Endothelial cell of umbilical vein (primary cell): ENCODE measurements around the gene TRIM34. TPM values are rescaled to one million over a fixed set of nuclear protein-coding genes. Genes with fewer than 3 reads are reported as not detected.
A peak's percentile ranks its signal among the peaks of the same experiment; 100 is the strongest.

Experiments
- BruUV-seq: library from RNA; stranded (reverse); fragments of 400-500 nt; replicated peaks from 2 replicates; lab custom pipeline; 2021; lab: Mats Ljungman, UMichigan
- CTCF ChIA-PET: fragments of 300-600, 350-600 bp; sonication (Branson Sonifier 250); formaldehyde crosslinking; loops from one replicate; lab custom pipeline; 2021; ENCODE audit warnings: antibody characterized with exemption, inconsistent platforms; lab: Charles Lee
- POLR2A ChIA-PET: fragments of 300-600, 350-600 bp; sonication (Branson Sonifier 250); formaldehyde crosslinking; loops from one replicate; lab custom pipeline; 2021; ENCODE audit warnings: antibody characterized with exemption, inconsistent platforms; lab: Charles Lee
- DNase-seq: peaks from one replicate; pipeline ENCODE4 v3.0.0-alpha.2; 2011; ENCODE audit warnings: low read depth, low spot score
- FAIRE-seq: peaks from 2 replicates; lab custom pipeline; 2011; peaks lifted over from hg19 to GRCh38; lab: Jason Lieb, UNC
- H2AFZ ChIP-seq: 2 replicates; pipeline ENCODE4 v1.6.0; 2012; ENCODE audit warnings: low read depth, low read length, control low read depth, inconsistent platforms
- H3K27ac ChIP-seq: 2 replicates; pipeline ENCODE4 v1.5.1; 2011; ENCODE audit warnings: low read depth, mild to moderate bottlenecking, control low read depth, low read length, moderate library complexity; ENCODE audit not compliant: insufficient read depth
- H3K27me3 ChIP-seq, 2 experiments: 2 replicates each; pipeline versions ENCODE4 v1.6.0 to v1.6.1; 2011; ENCODE audit warnings: low read length in 2 of 2, mixed read lengths in 1 of 2; ENCODE audit not compliant: control insufficient read depth in 2 of 2, insufficient read depth in 2 of 2
- H3K36me3 ChIP-seq, 2 experiments: 2 replicates in 1 of 2; 3 replicates in 1 of 2; pipeline ENCODE4 v1.5.1; 2011; ENCODE audit warnings: low read length in 2 of 2, mild to moderate bottlenecking in 1 of 2, moderate library complexity in 1 of 2; ENCODE audit not compliant: control insufficient read depth in 2 of 2, insufficient read depth in 2 of 2; ENCODE audit errors: extremely low read depth in 1 of 2
- H3K4me1 ChIP-seq: 3 replicates; pipeline ENCODE4 v1.5.1; 2011; ENCODE audit warnings: mild to moderate bottlenecking, low read length; ENCODE audit not compliant: control insufficient read depth, insufficient read depth; ENCODE audit errors: extremely low read depth
- H3K4me2 ChIP-seq: 2 replicates; pipeline ENCODE4 v1.6.1; 2011; ENCODE audit warnings: low read length, control low read depth, mixed read lengths; ENCODE audit not compliant: insufficient read depth
- H3K4me3 ChIP-seq, 3 experiments: fragments of 200-600 bp in 1 of 3; sonication (generic), shearing (Covaris generic) in 1 of 3; replicated peaks in 1 of 3; 2 replicates each; pipeline ENCODE4 v1.5.1; 2011 to 2016; ENCODE audit warnings: control low read depth in 3 of 3, low read length in 3 of 3, mild to moderate bottlenecking in 2 of 3, inconsistent platforms in 1 of 3, low read depth in 1 of 3, moderate library complexity in 1 of 3; ENCODE audit not compliant: insufficient read depth in 1 of 3
- H3K79me2 ChIP-seq: 2 replicates; pipeline ENCODE4 v1.6.0; 2012; ENCODE audit warnings: low read length, inconsistent platforms; ENCODE audit not compliant: control insufficient read depth, insufficient read depth
- H3K9ac ChIP-seq: replicated peaks from 2 replicates; pipeline ENCODE3; 2011; ENCODE audit warnings: low read length, control low read depth; ENCODE audit not compliant: insufficient read depth; ENCODE audit errors: extremely low read depth
- H3K9me1 ChIP-seq: replicated peaks from 3 replicates; pipeline ENCODE4 v1.6.0; 2011; ENCODE audit warnings: mild to moderate bottlenecking, low read length; ENCODE audit not compliant: control insufficient read depth, insufficient read depth; ENCODE audit errors: extremely low read depth
- H3K9me3 ChIP-seq: replicated peaks from 2 replicates; pipeline ENCODE4 v1.5.1; 2012; ENCODE audit warnings: low read length, inconsistent platforms; ENCODE audit not compliant: control insufficient read depth, insufficient read depth
- H4K20me1 ChIP-seq: replicated peaks from 2 replicates; pipeline ENCODE3; 2011; ENCODE audit warnings: mild to moderate bottlenecking, low read length; ENCODE audit not compliant: control insufficient read depth, insufficient read depth; ENCODE audit errors: extremely low read depth
- EZH2 ChIP-seq: IDR thresholded peaks from 2 replicates; pipeline ENCODE4 v1.6.1; 2012; ENCODE audit warnings: borderline replicate concordance, low read depth, mild to moderate bottlenecking, moderate library complexity, low read length, inconsistent platforms; ENCODE audit not compliant: severe bottlenecking
- FOS ChIP-seq: IDR thresholded peaks from 2 replicates; pipeline ENCODE4 v1.6.1; 2011; ENCODE audit warnings: mild to moderate bottlenecking, low read length, moderate library complexity, borderline replicate concordance; ENCODE audit not compliant: insufficient read depth
- GATA2 ChIP-seq: IDR thresholded peaks from 2 replicates; pipeline ENCODE4 v1.7.0; 2011; ENCODE audit warnings: low read depth, mild to moderate bottlenecking, moderate library complexity, mixed read lengths, low read length; ENCODE audit not compliant: insufficient read length, insufficient read depth
- JUN ChIP-seq: IDR thresholded peaks from 2 replicates; pipeline ENCODE4 v1.6.1; 2011; ENCODE audit warnings: borderline replicate concordance, low read depth; ENCODE audit not compliant: insufficient read length, insufficient read depth
- MYC ChIP-seq: IDR thresholded peaks from one replicate; pipeline ENCODE4 v1.6.1; 2011; ENCODE audit warnings: mild to moderate bottlenecking, low read depth, low read length
- POLR2A ChIP-seq: IDR thresholded peaks from 2 replicates; pipeline ENCODE4 v1.6.1; 2012; ENCODE audit warnings: low read depth, mild to moderate bottlenecking, control low read depth, low read length
- POLR2AphosphoS5 ChIP-seq: IDR thresholded peaks from 2 replicates; pipeline ENCODE4 v1.6.1; 2012; ENCODE audit warnings: low read depth, mild to moderate bottlenecking, control low read depth, low read length, moderate library complexity; ENCODE audit not compliant: insufficient read depth
- dilution Hi-C: fragments of 300-500 bp; cut with MboI; formaldehyde crosslinking; loops from one replicate; pipeline ENCODE4 v1.15.0; 2019; ENCODE audit warnings: low sequenced_read_pairs; ENCODE audit not compliant: extremely low pct_ligation_motif_present
- intact Hi-C: fragments of 100-400 bp; cut with micrococcal nuclease; formaldehyde crosslinking; loops from one replicate; pipeline ENCODE4 v1.10.0; 2022
- polyA plus RNA-seq, 4 experiments: library from polyadenylated mRNA; depleted of rRNA in 3 of 4; stranded (reverse) in 3 of 4; unstranded in 1 of 4; fragments of >200 nt; gene quantifications; 2 replicates each; pipeline versions ENCODE4 v1.2.1 to v1.2.3, GENCODE V29; 2011 to 2012; ENCODE audit warnings: missing spikeins in 1 of 4
- total RNA-seq: library from RNA; stranded (reverse); gene quantifications from 2 replicates; pipeline ENCODE4 v1.2.3, GENCODE V29; 2021
- TF ChIP-seq, protein P1 (sequence below), 2 donors: IDR thresholded peaks; 1 replicate in 1 of 2; 2 replicates in 1 of 2; pipeline ENCODE4 v1.5.1; 2011; ENCODE audit warnings: low read length in 2 of 2, mild to moderate bottlenecking in 2 of 2, moderate library complexity in 2 of 2, control low read depth in 1 of 2, inconsistent platforms in 1 of 2, low read depth in 1 of 2; ENCODE audit not compliant: insufficient read depth in 1 of 2; ENCODE audit errors: extremely low read depth in 1 of 2
- TF ChIP-seq, protein P2 (sequence below): IDR thresholded peaks from 2 replicates; pipeline ENCODE4 v1.6.1; 2011; ENCODE audit not compliant: insufficient read depth, insufficient read length

Gene TRIM34
- total and polyA plus RNA-seq, 2 donors (not counting 3 experiments of a cell fraction or from before 2014, with no cell fraction given), result 6.7 to 14.6 TPM

DNA sequence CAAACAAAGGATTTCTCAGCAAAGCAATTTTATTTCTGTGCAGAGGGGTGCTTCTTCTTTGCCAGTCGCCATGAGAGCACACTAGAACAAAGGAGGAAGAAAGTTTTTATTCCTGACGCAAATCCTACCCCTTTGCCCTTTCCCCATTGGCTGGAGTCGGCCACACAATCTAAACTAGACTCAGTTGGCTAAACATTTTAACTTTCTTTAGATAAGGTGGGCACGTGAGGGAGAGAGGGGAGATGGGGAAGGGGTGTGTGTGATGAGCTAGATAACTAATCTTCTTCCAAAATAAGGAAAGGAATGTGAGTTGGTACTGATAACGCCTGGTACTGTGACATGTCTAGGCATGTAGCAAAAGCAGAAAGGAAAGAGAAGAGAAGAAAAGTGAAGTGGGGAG is 65.4 kb downstream of the TRIM34 start:
- Histone ChIP-seq H4K20me1 (no peaks in the 10 kb centered on the region), H3K27me3 (no peaks in the 10 kb centered on the region), H3K4me3 (peak overlapping the region; percentile 34 to 97 (median 95)), H3K27ac (peak overlapping the region; percentile 98), H3K4me2 (peak overlapping the region; percentile 97), H3K79me2 (peaks cover 15% of the 10 kb centered on the region), H3K4me1 (peaks cover 29% of the 10 kb centered on the region), H3K9me1 (no peaks in the 10 kb centered on the region), H3K36me3 (no peaks in the 10 kb centered on the region), H3K9ac (peak overlapping the region; percentile 98), H3K9me3 (no peaks in the 10 kb centered on the region), H2AFZ (peak overlapping the region; percentile 79)
- BruUV-seq, result no TSS peak
- dilution Hi-C loops (no loop called here), intact Hi-C loops (no loop called here)
- FAIRE-seq, result peak; percentile 82
- CTCF ChIA-PET, result interaction anchor here (1.0 to 2.4 kb wide), 6 partner anchors 9 to 673 kb away, joined by 3 to 13 read pairs (median 6); no protein-coding TSS in a partner anchor
- peak; percentile 84 for DNase-seq
- TF ChIP-seq, protein P1, sequence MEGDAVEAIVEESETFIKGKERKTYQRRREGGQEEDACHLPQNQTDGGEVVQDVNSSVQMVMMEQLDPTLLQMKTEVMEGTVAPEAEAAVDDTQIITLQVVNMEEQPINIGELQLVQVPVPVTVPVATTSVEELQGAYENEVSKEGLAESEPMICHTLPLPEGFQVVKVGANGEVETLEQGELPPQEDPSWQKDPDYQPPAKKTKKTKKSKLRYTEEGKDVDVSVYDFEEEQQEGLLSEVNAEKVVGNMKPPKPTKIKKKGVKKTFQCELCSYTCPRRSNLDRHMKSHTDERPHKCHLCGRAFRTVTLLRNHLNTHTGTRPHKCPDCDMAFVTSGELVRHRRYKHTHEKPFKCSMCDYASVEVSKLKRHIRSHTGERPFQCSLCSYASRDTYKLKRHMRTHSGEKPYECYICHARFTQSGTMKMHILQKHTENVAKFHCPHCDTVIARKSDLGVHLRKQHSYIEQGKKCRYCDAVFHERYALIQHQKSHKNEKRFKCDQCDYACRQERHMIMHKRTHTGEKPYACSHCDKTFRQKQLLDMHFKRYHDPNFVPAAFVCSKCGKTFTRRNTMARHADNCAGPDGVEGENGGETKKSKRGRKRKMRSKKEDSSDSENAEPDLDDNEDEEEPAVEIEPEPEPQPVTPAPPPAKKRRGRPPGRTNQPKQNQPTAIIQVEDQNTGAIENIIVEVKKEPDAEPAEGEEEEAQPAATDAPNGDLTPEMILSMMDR (IDR thresholded peaks at IDR 0.05; ENCODE audit: extremely low read depth in 1 of 2, insufficient read depth in 1 of 2, low read depth in 1 of 2, low read length in 2 of 2), result no peak
- TF ChIP-seq GATA2, result no peak
- no peak for TF ChIP-seq EZH2
- no peak for TF ChIP-seq JUN
- no peak for TF ChIP-seq MYC
- TF ChIP-seq POLR2AphosphoS5, result peak; percentile 21
- peak; percentile 55 for TF ChIP-seq POLR2A
- TF ChIP-seq FOS, result no peak
- TF ChIP-seq, protein P2, sequence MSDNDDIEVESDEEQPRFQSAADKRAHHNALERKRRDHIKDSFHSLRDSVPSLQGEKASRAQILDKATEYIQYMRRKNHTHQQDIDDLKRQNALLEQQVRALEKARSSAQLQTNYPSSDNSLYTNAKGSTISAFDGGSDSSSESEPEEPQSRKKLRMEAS, result no peak
- POLR2A ChIA-PET, result no interaction called here
